ENCODE results near the gene LYL1.

The LYL1 gene

GRCh38 chr19:13104848-13105711 lies 2.4 kb upstream of the LYL1 start:
- DNase-seq (ENCODE audit: low read depth), result no peak

- no peak for DNase-seq (ENCODE audit: low read depth)
Measured at GRCh38 chr19:13104360-13104847, 1.7 kb upstream of the LYL1 start.

GRCh38 chr19:13103581-13104359 lies 1.1 kb upstream of the LYL1 start:
- no peak for DNase-seq (ENCODE audit: low read depth)

GRCh38 chr19:13102416-13102665 lies 317 bp downstream of the LYL1 start:
- no peak for DNase-seq (ENCODE audit: low read depth)

- DNase-seq (ENCODE audit: low read depth), result no peak
Measured at GRCh38 chr19:13101590-13102415, 855 bp downstream of the LYL1 start.

GRCh38 chr19:13100841-13101589 lies 1.6 kb downstream of the LYL1 start:
- no peak for DNase-seq (ENCODE audit: low read depth)

GRCh38 chr19:13100031-13100588 lies 2.5 kb downstream of the LYL1 start:
- DNase-seq (ENCODE audit: low read depth), result no peak

GRCh38 chr19:13099073-13099999 lies 3.3 kb downstream of the LYL1 start:
- DNase-seq (ENCODE audit: low read depth), result peak; percentile 74

- no peak for DNase-seq (ENCODE audit: low read depth)
Measured at GRCh38 chr19:13098277-13099072, 4.2 kb downstream of the LYL1 start.

- no peak for DNase-seq (ENCODE audit: low read depth)
Measured at GRCh38 chr19:13097463-13098258, 5.0 kb downstream of the LYL1 start.

- DNase-seq (ENCODE audit: low read depth), result no peak
Measured at GRCh38 chr19:13097033-13097462, 5.6 kb downstream of the LYL1 start.

- DNase-seq (ENCODE audit: low read depth), result no peak
Measured at GRCh38 chr19:13095934-13096927, 6.4 kb downstream of the LYL1 start.

GRCh38 chr19:13095393-13095784 lies 7.3 kb downstream of the LYL1 start:
- no peak for DNase-seq (ENCODE audit: low read depth)

GRCh38 chr19:13094771-13095392 lies 7.8 kb downstream of the LYL1 start:
- DNase-seq (ENCODE audit: low read depth), result no peak

GRCh38 chr19:13094106-13094504 lies 8.6 kb downstream of the LYL1 start:
- no peak for DNase-seq (ENCODE audit: low read depth)

GRCh38 chr19:13093407-13094105 lies 9.1 kb downstream of the LYL1 start:
- DNase-seq (ENCODE audit: low read depth), result peak; percentile 70

Data from T follicular helper cell (primary cell).